Natural killer cell (primary cell): Measurements from ENCODE around the gene EIPR1. TPM values are rescaled to one million over a fixed set of nuclear protein-coding genes. Genes with fewer than 3 reads are reported as not detected.

Source experiments
- ATAC-seq, 3 donors: fragments of 150-1000 bp in 2 of 3; fragments of 200-7000 bp in 1 of 3; cut with Tn5 transposase; 1 replicate in 1 of 3; 2 replicates in 2 of 3; pipeline ENCODE4 v1.10.0; 2021; ENCODE audit warnings: mild to moderate bottlenecking in 2 of 3, moderate library complexity in 2 of 3
- DNase-seq, 2 donors: peaks; one replicate each; pipeline versions ENCODE4 v3.0.0 to v3.0.0-alpha.2; 2013 to 2021; ENCODE audit warnings: mixed read lengths in 1 of 2
- H3K27ac ChIP-seq: one replicate; pipeline ENCODE4 v1.5.1; 2013; ENCODE audit warnings: mild to moderate bottlenecking, low read length
- H3K27me3 ChIP-seq: one replicate; pipeline ENCODE4 v1.6.1; 2013; ENCODE audit warnings: low read length; ENCODE audit not compliant: control insufficient read depth, insufficient read depth
- H3K36me3 ChIP-seq: one replicate; pipeline ENCODE4 v1.6.1; 2013; ENCODE audit warnings: low read length; ENCODE audit not compliant: control insufficient read depth, insufficient read depth
- H3K4me1 ChIP-seq: one replicate; pipeline ENCODE4 v1.6.1; 2013; ENCODE audit warnings: low read length; ENCODE audit not compliant: control insufficient read depth, insufficient read depth
- H3K4me3 ChIP-seq: one replicate; pipeline ENCODE4 v1.5.1; 2013; ENCODE audit warnings: low read length
- H3K9me3 ChIP-seq: one replicate; pipeline ENCODE4 v1.6.1; 2013; ENCODE audit warnings: low read length; ENCODE audit not compliant: control insufficient read depth, insufficient read depth
- H3K27ac Mint-ChIP-seq, 2 donors: one replicate each; pipeline ENCODE4 v1.8.0; 2022; ENCODE audit warnings: mild to moderate bottlenecking in 2 of 2, mixed read lengths in 2 of 2, moderate library complexity in 1 of 2
- H3K27me3 Mint-ChIP-seq, 2 donors: one replicate each; pipeline ENCODE4 v1.8.0; 2022; ENCODE audit warnings: low read depth in 2 of 2, mixed read lengths in 2 of 2
- H3K36me3 Mint-ChIP-seq: one replicate; pipeline ENCODE4 v1.8.0; 2022; ENCODE audit warnings: mixed read lengths
- H3K4me1 Mint-ChIP-seq, 2 donors: one replicate each; pipeline ENCODE4 v1.8.0; 2022; ENCODE audit warnings: mixed read lengths in 2 of 2
- H3K4me3 Mint-ChIP-seq: one replicate; pipeline ENCODE4 v1.8.0; 2022; ENCODE audit warnings: mild to moderate bottlenecking, moderate library complexity, mixed read lengths
- H3K9me3 Mint-ChIP-seq, 2 donors: one replicate each; pipeline ENCODE4 v1.8.0; 2022; ENCODE audit warnings: mixed read lengths in 2 of 2
- CTCF ChIP-seq: fragments of 200-600 bp; IDR thresholded peaks from one replicate; pipeline ENCODE4 v1.8.0; 2022; ENCODE audit warnings: antibody characterized with exemption
- WGBS: methylation state at CpG from one replicate; pipeline ENCODE4 v1.1.7; 2013; ENCODE audit warnings: missing lambda C conversion rate; ENCODE audit not compliant: insufficient coverage; 5-methylcytosine and 5-hydroxymethylcytosine counted together
- intact Hi-C: fragments of 100-400 bp; cut with micrococcal nuclease; formaldehyde crosslinking; loops from one replicate; pipeline ENCODE4 v1.14.2; 2022
- total RNA-seq, 4 donors: library from RNA; stranded (reverse); fragments of 120-200 nt in 1 of 4; gene quantifications; one replicate each; pipeline versions ENCODE4 v1.2.3 to v1.2.4, GENCODE V29; 2013 to 2022

Gene EIPR1
- total RNA-seq, 3 donors from 2014 or later (not counting 1 experiment from before 2014, with no cell fraction given), result 26.8 to 28.8 (median 27.9) TPM

DNA sequence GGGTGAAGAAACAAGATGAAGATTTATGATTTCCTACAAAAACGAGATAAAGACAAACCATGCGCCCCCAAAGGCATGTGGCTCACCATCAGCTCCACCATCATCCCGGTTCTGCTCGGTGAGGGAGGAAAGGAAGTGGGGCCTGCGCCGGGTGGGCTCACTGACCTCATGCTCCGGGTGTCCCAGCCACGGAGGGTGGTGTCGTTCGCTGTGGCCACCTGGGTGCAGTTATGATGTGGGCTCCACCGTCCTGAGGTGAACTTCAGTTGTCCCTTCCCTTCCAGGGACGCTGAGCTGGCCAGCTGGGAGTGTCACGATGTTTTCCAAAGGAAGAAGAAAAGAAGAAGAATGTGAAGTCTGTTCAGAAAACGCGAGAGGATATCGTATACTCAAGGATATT lies 180.9 kb downstream of the EIPR1 start:
- Mint-ChIP-seq H3K27me3 (no peaks in the 10 kb centered on the region), H3K27ac (peak overlapping the region in 1 of 2 donors; percentile 52), H3K4me3 (no peak overlapping the region), H3K36me3 (no peaks in the 10 kb centered on the region), H3K4me1 (peaks cover 31 to 34% of the 10 kb centered on the region in 2 donors), H3K9me3 (no peaks in the 10 kb centered on the region)
- Histone ChIP-seq H3K27ac (no peak overlapping the region), H3K36me3 (peaks cover 21% of the 10 kb centered on the region), H3K27me3 (no peaks in the 10 kb centered on the region), H3K4me1 (peaks cover 24% of the 10 kb centered on the region), H3K4me3 (no peak overlapping the region), H3K9me3 (peaks cover 7% of the 10 kb centered on the region)
- no peak for ATAC-seq
- no peak for TF ChIP-seq CTCF
- DNase-seq, result no peak
- intact Hi-C loops, result no loop called here
- 92% methylated on average over 16 of the region's 16 CpGs for WGBS

- Histone ChIP-seq H3K27me3 (no peaks in the 10 kb centered on the region), H3K9me3 (peaks cover 7% of the 10 kb centered on the region), H3K4me3 (no peak overlapping the region), H3K27ac (no peak overlapping the region), H3K36me3 (peaks cover 26% of the 10 kb centered on the region), H3K4me1 (peaks cover 24% of the 10 kb centered on the region)
- TF ChIP-seq CTCF, result no peak
- Mint-ChIP-seq H3K9me3 (no peaks in the 10 kb centered on the region), H3K36me3 (no peaks in the 10 kb centered on the region), H3K4me3 (no peak overlapping the region), H3K4me1 (peaks cover 31 to 34% of the 10 kb centered on the region in 2 donors), H3K27ac (peak overlapping the region in 1 of 2 donors; percentile 52), H3K27me3 (no peaks in the 10 kb centered on the region)
- intact Hi-C loops, result no loop called here
- DNase-seq, result no peak
- 53% methylated on average over 20 of the region's 21 CpGs for WGBS
- ATAC-seq, result peak in 2 of 3 donors; percentile 52 to 54
Measured at GRCh38 chr2:3195641-3196476, 181.8 kb downstream of the EIPR1 start.

DNA sequence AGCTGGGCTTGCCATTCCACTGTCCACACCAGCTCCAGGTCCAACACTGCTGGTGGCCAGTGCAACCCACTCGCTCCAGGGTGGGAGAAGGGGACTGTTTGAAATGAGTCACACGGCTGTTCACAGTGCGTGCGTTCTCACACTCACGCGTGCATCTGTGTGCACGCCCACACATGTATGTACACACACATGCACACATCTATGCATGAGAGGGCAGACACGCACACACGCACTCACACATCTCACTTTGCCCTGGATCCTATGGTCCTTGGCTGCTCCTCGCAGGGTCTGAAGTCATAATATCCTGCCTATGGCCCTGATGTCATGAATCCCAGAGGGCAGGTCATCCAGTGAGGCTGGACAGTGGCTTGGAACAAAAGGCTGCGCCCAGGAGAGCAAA lies 182.8 kb downstream of the EIPR1 start:
- H3K27me3 ChIP-seq, result no peaks in the 10 kb centered on the region
- no peak for TF ChIP-seq CTCF
- H3K4me1 Mint-ChIP-seq, result peaks cover 21 to 33% of the 10 kb centered on the region in 2 donors
- H3K27ac Mint-ChIP-seq, result peak overlapping the region in 1 of 2 donors; percentile 52
- no peaks in the 10 kb centered on the region for H3K9me3 Mint-ChIP-seq
- WGBS, result over 99% methylated on average over 11 of the region's 11 CpGs
- H3K36me3 Mint-ChIP-seq, result no peaks in the 10 kb centered on the region
- H3K27ac ChIP-seq, result no peak overlapping the region
- H3K4me3 Mint-ChIP-seq, result no peak overlapping the region
- H3K27me3 Mint-ChIP-seq, result no peaks in the 10 kb centered on the region
- no peak for DNase-seq
- intact Hi-C loops, result no loop called here
- peaks cover 19% of the 10 kb centered on the region for H3K4me1 ChIP-seq
- peaks cover 26% of the 10 kb centered on the region for H3K36me3 ChIP-seq
- no peak overlapping the region for H3K4me3 ChIP-seq
- peaks cover 6% of the 10 kb centered on the region for H3K9me3 ChIP-seq
- ATAC-seq, result no peak
